Dermis microvascular lymphatic vessel endothelial cell (primary cell): ENCODE measurements around the gene KRTAP2-3. TPM values are rescaled to one million over a fixed set of nuclear protein-coding genes. Genes with fewer than 3 reads are reported as not detected.
"Not testable (repeated sequence)": the region's sequence is repeated elsewhere in the genome, so short reads cannot be mapped to it uniquely, and the experiment has no call there.

Experiments
- DNase-seq, 2 donors: peaks; one replicate each; pipeline versions ENCODE4 v3.0.0 to v3.0.0-alpha.2; 2010; ENCODE audit warnings: low read depth in 2 of 2
- total RNA-seq: library from RNA; depleted of rRNA; stranded (reverse); fragments of >200 nt; gene quantifications from 2 replicates; pipeline ENCODE4 v1.2.1, GENCODE V29; 2014

Gene KRTAP2-3
- total RNA-seq, 1 donor from 2014 or later: not detected

GRCh38 chr17:41034346-41034935, 25.5 kb downstream of the KRTAP2-3 start, which contains the start of gene KRTAP1-3:
KRTAP1-3 (minus strand) TSS chr17:41034874; CDS start chr17:41034821, 53 bp downstream.
- DNase-seq: not testable (repeated sequence)

GRCh38 chr17:41029633-41030245, 30.2 kb downstream of the KRTAP2-3 start, which contains the start of gene KRTAP1-4:
KRTAP1-4 (minus strand) TSS chr17:41030195; CDS start chr17:41030078, 117 bp downstream.
- no peak for DNase-seq

- no peak for DNase-seq
Measured at GRCh38 chr17:41026715-41027471, 33.0 kb downstream of the KRTAP2-3 start, which contains the start of gene KRTAP1-5. KRTAP1-5 (minus strand) TSS chr17:41027208; CDS start chr17:41027155, 53 bp downstream.

GRCh38 chr17:41024697-41025096, 35.2 kb downstream of the KRTAP2-3 start:
- DNase-seq: no peak

GRCh38 chr17:41020336-41020735, 39.6 kb downstream of the KRTAP2-3 start:
- DNase-seq: no peak

- DNase-seq: no peak
Measured at GRCh38 chr17:41019415-41019814, 40.5 kb downstream of the KRTAP2-3 start.

GRCh38 chr17:41018541-41018940, 41.4 kb downstream of the KRTAP2-3 start:
- DNase-seq: no peak

GRCh38 chr17:41016578-41017215, 43.2 kb downstream of the KRTAP2-3 start:
- no peak for DNase-seq

- DNase-seq: no peak
Measured at GRCh38 chr17:41015454-41015853, 44.5 kb downstream of the KRTAP2-3 start.

- DNase-seq: no peak
Measured at GRCh38 chr17:41013606-41014005, 46.3 kb downstream of the KRTAP2-3 start.

- no peak for DNase-seq
Measured at GRCh38 chr17:41013181-41013580, 46.7 kb downstream of the KRTAP2-3 start.

- DNase-seq: no peak
Measured at GRCh38 chr17:41012326-41013120, 47.4 kb downstream of the KRTAP2-3 start.

- DNase-seq: no peak
Measured at GRCh38 chr17:41010441-41010840, 49.5 kb downstream of the KRTAP2-3 start.

- DNase-seq: no peak
Measured at GRCh38 chr17:41009936-41010335, 50.0 kb downstream of the KRTAP2-3 start.

- DNase-seq: no peak
Measured at GRCh38 chr17:41009301-41009760, 50.6 kb downstream of the KRTAP2-3 start.

Other genes starting within 250 kb of the KRTAP2-3 start
- 1.9 and 2.3 TPM in 2 replicates for gene KRT10, start 237.5 kb downstream of the KRTAP2-3 start, total RNA-seq
- not detected in 2 replicates for gene KRT12, start 192.9 kb downstream of the KRTAP2-3 start, total RNA-seq
- not detected in 2 replicates for gene KRT20, start 174.9 kb downstream of the KRTAP2-3 start, total RNA-seq
- gene KRT23, start 122.5 kb downstream of the KRTAP2-3 start, total RNA-seq: 2.1 TPM in 1 of 2 replicates, not detected in the other
- gene KRT39, start 93.2 kb downstream of the KRTAP2-3 start, total RNA-seq: not detected in 2 replicates
- gene KRT40, start 75.8 kb downstream of the KRTAP2-3 start, total RNA-seq: not detected in 2 replicates
- not detected in 2 replicates for gene KRTAP3-3, start 66.0 kb downstream of the KRTAP2-3 start, total RNA-seq
- not detected in 2 replicates for gene KRTAP3-2, start 60.2 kb downstream of the KRTAP2-3 start, total RNA-seq
- gene KRTAP3-1, start 51.0 kb downstream of the KRTAP2-3 start, total RNA-seq: not detected in 2 replicates
- not detected in 2 replicates for gene KRTAP1-5, start 32.9 kb downstream of the KRTAP2-3 start, total RNA-seq
- gene KRTAP1-4, start 29.9 kb downstream of the KRTAP2-3 start, total RNA-seq: not detected in 2 replicates
- not detected in 2 replicates for gene KRTAP1-3, start 25.2 kb downstream of the KRTAP2-3 start, total RNA-seq
- gene KRTAP1-1, start 18.7 kb downstream of the KRTAP2-3 start, total RNA-seq: not detected in 2 replicates
- gene KRTAP2-1, start 12.8 kb downstream of the KRTAP2-3 start, total RNA-seq: not detected in 2 replicates
- gene KRTAP2-2, start 4.9 kb downstream of the KRTAP2-3 start, total RNA-seq: not detected in 2 replicates
- gene KRTAP2-4, start 5.8 kb upstream of the KRTAP2-3 start, total RNA-seq: not detected in 2 replicates
- gene KRTAP4-7, start 24.0 kb upstream of the KRTAP2-3 start, total RNA-seq: not detected in 2 replicates
- not detected in 2 replicates for gene KRTAP4-8, start 38.0 kb upstream of the KRTAP2-3 start, total RNA-seq
- not detected in 2 replicates for gene KRTAP4-16, start 42.1 kb upstream of the KRTAP2-3 start, total RNA-seq
- gene KRTAP4-9, start 45.3 kb upstream of the KRTAP2-3 start, total RNA-seq: not detected in 2 replicates
- gene KRTAP4-11, start 58.3 kb upstream of the KRTAP2-3 start, total RNA-seq: not detected in 2 replicates
- not detected in 2 replicates for gene KRTAP4-12, start 64.1 kb upstream of the KRTAP2-3 start, total RNA-seq
- not detected in 2 replicates for gene KRTAP4-6, start 80.4 kb upstream of the KRTAP2-3 start, total RNA-seq
- gene KRTAP4-5, start 89.7 kb upstream of the KRTAP2-3 start, total RNA-seq: not detected in 2 replicates
- gene KRTAP4-4, start 100.6 kb upstream of the KRTAP2-3 start, total RNA-seq: not detected in 2 replicates
- not detected in 2 replicates for gene KRTAP4-3, start 108.1 kb upstream of the KRTAP2-3 start, total RNA-seq
- gene KRTAP4-2, start 118.1 kb upstream of the KRTAP2-3 start, total RNA-seq: not detected in 2 replicates
- not detected in 2 replicates for gene KRTAP4-1, start 124.8 kb upstream of the KRTAP2-3 start, total RNA-seq
- gene KRTAP9-1, start 129.8 kb upstream of the KRTAP2-3 start, total RNA-seq: not detected in 2 replicates
- not detected in 2 replicates for gene KRTAP9-2, start 166.5 kb upstream of the KRTAP2-3 start, total RNA-seq
- not detected in 2 replicates for gene KRTAP9-3, start 172.3 kb upstream of the KRTAP2-3 start, total RNA-seq
- gene KRTAP9-8, start 177.9 kb upstream of the KRTAP2-3 start, total RNA-seq: not detected in 2 replicates
- gene KRTAP9-4, start 189.6 kb upstream of the KRTAP2-3 start, total RNA-seq: not detected in 2 replicates
- gene KRTAP9-9, start 195.3 kb upstream of the KRTAP2-3 start, total RNA-seq: not detected in 2 replicates
- gene KRTAP9-6, start 205.3 kb upstream of the KRTAP2-3 start, total RNA-seq: not detected in 2 replicates
- not detected in 2 replicates for gene KRTAP9-7, start 215.6 kb upstream of the KRTAP2-3 start, total RNA-seq
- not detected in 2 replicates for gene KRTAP29-1, start 242.7 kb upstream of the KRTAP2-3 start, total RNA-seq
- gene KRTAP16-1, start 249.2 kb upstream of the KRTAP2-3 start, total RNA-seq: not detected in 2 replicates